GM11168 (cell line): ENCODE measurements around the gene TNIK.

Experiments
- in situ Hi-C: fragments of 300-500 bp; cut with MboI; formaldehyde crosslinking; loops from one replicate; pipeline ENCODE4 v1.12.0; 2022; ENCODE audit warnings: low sequenced_read_pairs; ENCODE audit not compliant: unreplicated experiment

TNIK gene

DNA sequence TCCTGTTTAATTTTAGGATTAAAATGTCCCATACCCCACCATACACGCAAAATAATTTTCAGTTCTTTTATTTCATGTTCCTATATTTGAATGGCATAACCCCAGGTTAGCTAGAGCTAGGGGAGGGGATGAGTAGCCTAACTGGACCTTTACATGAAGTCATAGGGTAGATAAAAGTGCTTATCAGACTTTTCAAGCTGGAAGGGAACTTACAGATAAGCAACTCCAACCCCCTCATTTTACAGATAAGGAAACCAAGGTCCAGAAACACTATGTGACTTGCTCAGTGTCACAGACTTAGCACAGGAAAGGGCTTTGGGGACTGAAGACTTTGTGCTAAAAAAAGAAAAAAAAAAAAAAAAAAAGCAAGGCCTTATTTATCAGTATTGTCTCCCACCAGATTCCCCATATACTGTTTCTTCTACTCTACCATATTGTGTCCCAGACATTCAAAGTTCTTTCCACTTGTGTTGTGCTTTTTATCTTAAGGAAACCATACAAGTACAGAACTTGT is 10.6 kb upstream of the TNIK start:
- in situ Hi-C loops: no loop called here

- in situ Hi-C loops: no loop called here
Measured at GRCh38 chr3:171469376-171469775, 9.2 kb upstream of the TNIK start.

DNA sequence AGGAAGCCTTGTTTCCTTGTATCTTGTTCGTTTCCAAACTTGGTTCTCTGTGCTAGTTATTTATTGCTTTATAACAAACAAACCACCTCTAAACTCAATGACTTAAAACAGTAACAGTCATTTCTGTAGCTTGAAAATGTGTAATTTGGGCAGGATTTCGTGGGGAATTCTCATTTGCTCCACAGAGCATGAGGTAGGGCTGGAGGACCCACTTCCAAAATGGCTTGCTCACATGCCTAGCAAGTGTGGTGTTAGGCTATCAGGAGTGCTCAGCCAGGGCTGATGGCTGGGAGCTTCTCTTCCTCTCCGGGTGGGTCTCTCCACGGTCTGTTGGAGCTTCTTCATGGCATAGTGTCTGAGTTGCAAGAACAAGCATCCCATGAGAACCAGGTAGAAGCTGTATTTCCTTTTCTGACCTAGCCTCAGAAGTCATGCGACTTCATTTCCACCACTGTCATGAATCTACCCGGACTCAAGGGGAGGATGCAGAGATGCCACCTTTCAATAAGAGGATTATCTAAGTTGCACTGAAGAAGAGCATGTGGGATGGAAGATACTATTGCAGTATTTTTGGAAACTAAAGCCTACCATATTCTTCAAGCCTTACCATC is 8.2 kb upstream of the TNIK start:
- in situ Hi-C loops: no loop called here

DNA sequence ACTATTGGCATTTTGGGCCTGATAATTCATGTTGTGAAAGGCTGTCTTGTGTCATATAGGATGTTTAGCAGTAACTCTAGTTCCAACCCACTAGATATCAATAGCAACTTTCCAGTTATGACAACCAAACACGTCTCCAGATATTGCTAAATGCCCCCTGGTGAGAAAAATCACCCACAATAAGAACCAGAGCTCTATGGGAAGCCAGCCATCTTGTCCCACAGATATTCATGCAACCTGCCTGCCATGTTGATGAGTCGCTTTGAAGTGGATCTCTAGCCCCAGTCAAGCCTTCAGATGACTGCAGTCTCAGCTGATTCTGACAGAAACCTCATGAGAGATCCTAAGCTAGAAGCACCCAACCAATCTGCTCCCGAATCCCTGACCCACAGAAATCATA is 5.6 kb upstream of the TNIK start:
- in situ Hi-C loops: no loop called here

DNA sequence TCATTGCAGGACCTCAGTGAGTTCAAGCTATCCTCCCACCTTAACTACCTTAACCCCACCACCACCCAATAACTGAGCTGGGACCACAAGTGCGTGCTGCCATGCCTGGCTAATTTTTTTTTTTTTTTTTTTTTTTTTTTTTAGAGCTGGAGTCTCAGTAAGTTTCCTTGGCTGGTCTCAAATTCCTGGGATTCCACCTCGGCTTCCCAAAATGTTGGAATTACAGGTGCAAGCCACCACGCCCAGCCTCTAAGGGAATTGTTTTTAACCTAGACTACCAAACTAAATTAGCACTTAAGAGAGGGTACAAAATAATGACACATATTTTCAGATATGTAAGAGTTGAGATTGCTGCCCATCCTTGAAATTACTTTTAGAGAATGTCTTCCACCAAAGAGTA is 4.3 kb upstream of the TNIK start:
- in situ Hi-C loops: no loop called here

DNA sequence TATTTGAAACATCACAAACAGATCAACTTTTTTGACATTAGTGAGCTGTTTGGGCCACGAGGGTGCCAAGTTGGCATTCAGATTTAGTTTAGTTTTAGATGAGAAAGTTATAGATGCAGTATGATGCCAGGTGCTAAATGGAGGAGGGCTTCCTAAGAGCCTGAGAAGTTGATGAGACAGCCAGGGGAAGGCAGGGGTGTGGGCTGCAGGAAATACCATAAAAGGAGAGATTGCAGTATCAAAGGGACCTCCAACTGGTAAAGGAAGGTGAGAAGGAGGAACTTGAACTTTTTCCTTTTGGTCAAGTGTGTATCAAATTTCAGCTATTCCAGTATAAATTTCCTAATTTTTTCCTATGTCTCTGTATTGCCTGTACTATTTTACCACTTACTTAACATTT is 2.0 kb upstream of the TNIK start:
- in situ Hi-C loops: no loop called here

GRCh38 chr3:171461525-171461917 is 1.3 kb upstream of the TNIK start:
- in situ Hi-C loops: no loop called here

- in situ Hi-C loops: no loop called here
Measured at GRCh38 chr3:171460725-171461524, 720 bp upstream of the TNIK start.

- in situ Hi-C loops: loop anchor here (10.0 kb wide), 2 partner anchors 185 to 275 kb away; no protein-coding TSS in a partner anchor
Measured at GRCh38 chr3:171459137-171459941, 866 bp downstream of the TNIK start.

DNA sequence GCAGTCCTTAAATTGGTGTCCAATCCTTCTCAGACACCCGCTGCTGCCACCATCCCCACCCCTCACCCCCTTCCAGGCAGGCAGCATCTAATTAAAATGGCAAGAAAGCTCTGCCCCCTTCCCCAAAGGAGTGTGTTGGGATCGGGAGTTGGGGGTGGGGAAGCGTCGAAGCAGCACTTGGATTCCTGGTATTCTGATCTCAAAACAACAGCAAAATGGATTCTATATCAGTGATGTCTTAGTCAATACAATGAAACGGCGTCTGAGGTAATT is 1.4 kb downstream of the TNIK start:
- in situ Hi-C loops: loop anchor here (10.0 kb wide), 2 partner anchors 184 to 274 kb away; no protein-coding TSS in a partner anchor

DNA sequence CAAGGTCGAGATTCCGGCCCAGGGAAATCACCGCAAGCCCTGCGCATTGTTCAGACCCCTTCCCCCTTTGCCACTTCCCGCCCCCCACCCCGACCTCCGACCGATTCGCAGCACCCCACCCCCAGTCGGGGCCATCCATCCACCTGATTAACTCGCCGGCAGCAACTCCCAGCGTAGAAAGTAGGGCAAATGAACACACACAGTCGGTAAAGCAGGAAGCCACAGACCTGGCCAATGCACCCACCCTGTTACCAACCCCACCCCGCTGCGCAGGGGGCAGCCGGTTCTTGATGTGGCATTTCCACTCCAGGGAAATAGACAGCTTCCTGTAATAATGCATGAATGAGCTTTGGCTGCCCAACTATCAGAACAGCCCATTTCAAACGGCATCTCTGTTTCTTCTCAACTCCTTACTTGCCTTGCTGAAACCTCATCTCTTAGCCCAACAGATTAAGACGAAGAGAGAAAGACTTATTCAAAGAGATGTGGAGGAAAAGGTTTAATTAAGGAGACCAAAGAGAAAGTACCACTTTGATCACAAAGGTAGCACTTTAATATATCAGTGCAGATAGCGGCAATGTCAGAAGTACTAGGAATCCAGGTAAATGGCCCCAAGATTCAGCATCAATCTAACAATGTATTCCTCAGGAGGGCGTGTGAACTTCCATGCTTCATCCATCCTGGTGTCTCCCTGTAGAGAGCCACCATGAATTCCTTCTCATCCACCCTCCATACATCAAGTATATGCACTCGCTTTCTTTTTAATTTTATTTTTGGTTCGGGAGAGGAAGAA is 1.9 kb downstream of the TNIK start:
- in situ Hi-C loops: loop anchor here (10.0 kb wide), 2 partner anchors 183 to 273 kb away; no protein-coding TSS in a partner anchor

GRCh38 chr3:171457607-171458061 is 2.6 kb downstream of the TNIK start:
- in situ Hi-C loops: loop anchor here (10.0 kb wide), 2 partner anchors 183 to 273 kb away; no protein-coding TSS in a partner anchor

- in situ Hi-C loops: loop anchor here (10.0 kb wide), 2 partner anchors 182 to 272 kb away; no protein-coding TSS in a partner anchor
Measured at GRCh38 chr3:171456765-171457606, 3.2 kb downstream of the TNIK start.

DNA sequence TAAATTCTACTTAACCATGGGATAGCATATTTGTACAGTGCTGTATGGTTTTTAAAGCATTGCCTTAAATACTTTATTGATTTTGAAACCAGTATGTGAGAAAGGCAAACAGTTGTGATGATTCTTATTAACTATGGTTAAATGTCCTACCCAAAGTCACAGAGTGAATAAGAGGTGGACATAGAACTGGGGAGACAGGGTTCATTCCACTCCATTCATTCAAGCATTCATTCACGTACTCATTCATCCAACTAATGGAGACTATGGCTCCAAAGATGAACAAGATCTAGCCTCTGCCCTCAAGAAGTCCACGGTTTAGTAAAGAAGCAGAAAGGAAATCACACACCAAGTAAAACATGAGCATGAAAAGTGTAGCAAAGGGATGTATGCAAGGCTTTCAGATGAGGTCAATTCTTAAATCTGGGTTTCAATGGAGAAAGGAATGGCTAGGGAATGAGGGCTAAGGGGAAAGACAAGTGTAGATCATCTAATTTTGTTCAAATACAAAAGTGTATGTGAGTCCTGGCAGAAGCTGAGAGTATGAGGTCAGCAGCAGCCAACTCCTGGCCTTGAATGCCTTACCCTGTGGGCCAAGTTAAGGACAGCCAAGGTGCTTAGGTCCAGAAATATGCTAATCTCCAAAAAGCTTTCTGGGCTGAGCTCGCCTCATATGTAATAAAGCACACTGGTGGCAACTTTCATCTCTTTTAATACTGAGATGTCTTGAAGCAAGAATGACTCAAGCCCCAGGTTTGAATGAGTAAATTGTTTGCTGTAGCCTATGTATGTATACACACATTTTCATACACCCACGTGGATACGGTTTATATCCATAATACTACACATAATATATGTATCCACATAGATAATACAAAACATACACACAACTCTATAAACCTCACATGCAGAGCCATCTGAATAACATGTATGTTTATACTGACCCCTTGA is 4.3 kb downstream of the TNIK start:
- in situ Hi-C loops: loop anchor here (10.0 kb wide), 2 partner anchors 181 to 271 kb away; no protein-coding TSS in a partner anchor

GRCh38 chr3:171454041-171454440 is 6.2 kb downstream of the TNIK start:
- in situ Hi-C loops: loop anchor here (10.0 kb wide), 2 partner anchors 179 to 269 kb away; no protein-coding TSS in a partner anchor

DNA sequence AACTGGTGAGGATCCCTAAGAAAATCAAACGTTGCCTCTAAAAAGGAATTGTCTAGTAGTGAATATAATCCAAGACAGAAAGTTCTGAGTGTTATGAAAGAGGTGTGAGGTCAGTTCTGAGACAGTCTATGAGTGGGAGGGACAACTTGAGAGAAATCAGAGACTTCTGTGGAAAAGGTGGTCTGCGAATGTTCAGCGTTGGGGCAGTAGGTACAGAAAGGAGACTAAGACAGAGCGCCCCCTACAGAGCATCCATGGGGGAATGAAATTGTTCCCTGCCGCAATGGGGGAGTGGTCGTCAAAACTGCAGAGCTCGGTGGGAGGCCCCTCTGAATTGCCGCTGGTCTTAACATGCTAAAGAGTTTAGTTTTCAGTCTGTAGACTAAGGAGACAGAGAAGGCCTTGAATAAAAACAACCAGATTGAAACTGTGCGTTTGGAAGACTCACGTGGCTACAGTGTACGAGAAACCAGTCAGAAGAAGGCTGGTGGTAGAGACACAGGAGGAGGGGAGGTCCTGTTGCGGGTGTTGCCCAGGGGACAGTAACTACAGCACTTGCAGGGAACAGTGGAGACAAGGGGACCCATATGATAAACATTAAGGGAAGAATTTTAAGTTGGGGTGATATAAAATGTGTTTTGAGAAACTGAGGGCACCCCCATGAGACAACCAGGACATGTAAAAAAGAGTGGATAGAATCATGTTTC is 6.9 kb downstream of the TNIK start:
- in situ Hi-C loops: loop anchor here (10.0 kb wide), 2 partner anchors 179 to 269 kb away; no protein-coding TSS in a partner anchor

- in situ Hi-C loops: loop anchor here (10.0 kb wide), 2 partner anchors 178 to 268 kb away; no protein-coding TSS in a partner anchor
Measured at GRCh38 chr3:171452328-171452727, 7.9 kb downstream of the TNIK start.
